ENCODE measurements around the gene MELTF. TPM values are rescaled to one million over a fixed set of nuclear protein-coding genes. Genes with fewer than 3 reads are reported as not detected.

MELTF gene
- total and polyA plus RNA-seq, 2 of the 13 experiments (the other 11 are each of a cell fraction or from before 2014, with no cell fraction given) = 3.2 to 7.5 TPM

- TF ChIP-seq ZNF274 (CRISPR knock-in tag; IDR thresholded peaks at IDR 0.05) (no peak), NR2F6 (IDR thresholded peaks at IDR 0.05) (no peak), NR2F6 (CRISPR knock-in tag; IDR thresholded peaks at IDR 0.05) (no peak), THYN1 (CRISPR knock-in tag; IDR thresholded peaks at IDR 0.05; ENCODE audit: borderline replicate concordance, low read depth) (0 out of 2 replicates have a peak, but pooled peaks have one; percentile 55), CBX5 (CRISPR knock-in tag; IDR thresholded peaks at IDR 0.05; ENCODE audit: borderline replicate concordance) (no peak), E2F2 (CRISPR knock-in tag; IDR thresholded peaks at IDR 0.05; ENCODE audit: borderline replicate concordance) (no peak), SOX5 (CRISPR knock-in tag; IDR thresholded peaks at IDR 0.05; ENCODE audit: borderline replicate concordance) (no peak), RFXAP (CRISPR knock-in tag; IDR thresholded peaks at IDR 0.05; ENCODE audit: borderline replicate concordance) (0 out of 2 replicates have a peak, but pooled peaks have one; percentile 29), SALL2 (CRISPR knock-in tag; IDR thresholded peaks at IDR 0.05) (no peak), HMG20B (CRISPR knock-in tag; conservative IDR thresholded peaks at IDR 0.05) (no peak)
- TF ChIP-seq, protein P1, sequence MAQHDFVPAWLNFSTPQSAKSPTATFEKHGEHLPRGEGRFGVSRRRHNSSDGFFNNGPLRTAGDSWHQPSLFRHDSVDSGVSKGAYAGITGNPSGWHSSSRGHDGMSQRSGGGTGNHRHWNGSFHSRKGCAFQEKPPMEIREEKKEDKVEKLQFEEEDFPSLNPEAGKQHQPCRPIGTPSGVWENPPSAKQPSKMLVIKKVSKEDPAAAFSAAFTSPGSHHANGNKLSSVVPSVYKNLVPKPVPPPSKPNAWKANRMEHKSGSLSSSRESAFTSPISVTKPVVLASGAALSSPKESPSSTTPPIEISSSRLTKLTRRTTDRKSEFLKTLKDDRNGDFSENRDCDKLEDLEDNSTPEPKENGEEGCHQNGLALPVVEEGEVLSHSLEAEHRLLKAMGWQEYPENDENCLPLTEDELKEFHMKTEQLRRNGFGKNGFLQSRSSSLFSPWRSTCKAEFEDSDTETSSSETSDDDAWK (CRISPR knock-in tag; IDR thresholded peaks at IDR 0.05) = no peak
- TF ChIP-seq, protein P2, sequence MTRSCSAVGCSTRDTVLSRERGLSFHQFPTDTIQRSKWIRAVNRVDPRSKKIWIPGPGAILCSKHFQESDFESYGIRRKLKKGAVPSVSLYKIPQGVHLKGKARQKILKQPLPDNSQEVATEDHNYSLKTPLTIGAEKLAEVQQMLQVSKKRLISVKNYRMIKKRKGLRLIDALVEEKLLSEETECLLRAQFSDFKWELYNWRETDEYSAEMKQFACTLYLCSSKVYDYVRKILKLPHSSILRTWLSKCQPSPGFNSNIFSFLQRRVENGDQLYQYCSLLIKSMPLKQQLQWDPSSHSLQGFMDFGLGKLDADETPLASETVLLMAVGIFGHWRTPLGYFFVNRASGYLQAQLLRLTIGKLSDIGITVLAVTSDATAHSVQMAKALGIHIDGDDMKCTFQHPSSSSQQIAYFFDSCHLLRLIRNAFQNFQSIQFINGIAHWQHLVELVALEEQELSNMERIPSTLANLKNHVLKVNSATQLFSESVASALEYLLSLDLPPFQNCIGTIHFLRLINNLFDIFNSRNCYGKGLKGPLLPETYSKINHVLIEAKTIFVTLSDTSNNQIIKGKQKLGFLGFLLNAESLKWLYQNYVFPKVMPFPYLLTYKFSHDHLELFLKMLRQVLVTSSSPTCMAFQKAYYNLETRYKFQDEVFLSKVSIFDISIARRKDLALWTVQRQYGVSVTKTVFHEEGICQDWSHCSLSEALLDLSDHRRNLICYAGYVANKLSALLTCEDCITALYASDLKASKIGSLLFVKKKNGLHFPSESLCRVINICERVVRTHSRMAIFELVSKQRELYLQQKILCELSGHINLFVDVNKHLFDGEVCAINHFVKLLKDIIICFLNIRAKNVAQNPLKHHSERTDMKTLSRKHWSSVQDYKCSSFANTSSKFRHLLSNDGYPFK (CRISPR knock-in tag; IDR thresholded peaks at IDR 0.05; ENCODE audit: borderline replicate concordance) = no peak
Measured at GRCh38 chr3:196965112-196965803, 64.4 kb downstream of the MELTF start (continued).

Data from HepG2 (cell line).